ENCODE measurements around the gene IL1RAPL2.

The IL1RAPL2 gene

GRCh38 chrX:105317117-105317516 lies 751.1 kb downstream of the IL1RAPL2 start:
- Histone ChIP-seq H3K79me2 (ENCODE audit: control insufficient read depth, low read length) (no peaks in the 10 kb centered on the region), H3K27me3 (ENCODE audit: control insufficient read depth, low read length) (no peaks in the 10 kb centered on the region), H3K9me3 (ENCODE audit: control insufficient read depth, insufficient read depth, low read length) (no peaks in the 10 kb centered on the region), H3K27ac (ENCODE audit: low read depth, low read length) (no peak overlapping the region), H3K4me3 (ENCODE audit: low read length) (no peak overlapping the region), H3F3A (ENCODE audit: control insufficient read depth, insufficient read depth) (no peaks in the 10 kb centered on the region), H3K4me2 (ENCODE audit: low read length) (no peak overlapping the region), H3K4me1 (ENCODE audit: control insufficient read depth, low read length) (no peaks in the 10 kb centered on the region), H4K20me1 (ENCODE audit: control insufficient read depth, insufficient read depth, low read depth, low read length) (no peaks in the 10 kb centered on the region), H3K9me2 (replicated peaks; ENCODE audit: control insufficient read depth, low read length) (no peaks in the 10 kb centered on the region), H3K36me3 (ENCODE audit: control insufficient read depth, low read length) (no peaks in the 10 kb centered on the region)
- no peak for TF ChIP-seq CTCF (IDR thresholded peaks at IDR 0.05; ENCODE audit: low read depth, low read length, poor library complexity, severe bottlenecking)
- no peak for TF ChIP-seq EZH2phosphoT487 (IDR thresholded peaks at IDR 0.05; ENCODE audit: borderline replicate concordance, low read length)

- TF ChIP-seq CTCF (IDR thresholded peaks at IDR 0.05; ENCODE audit: low read depth, low read length, poor library complexity, severe bottlenecking) = no peak
- no peak for TF ChIP-seq EZH2phosphoT487 (IDR thresholded peaks at IDR 0.05; ENCODE audit: borderline replicate concordance, low read length)
- H3K27me3 ChIP-seq (ENCODE audit: control insufficient read depth, low read length) = no peaks in the 10 kb centered on the region
Observed at GRCh38 chrX:105323928-105324327, 757.9 kb downstream of the IL1RAPL2 start.

GRCh38 chrX:105328773-105329172 lies 762.8 kb downstream of the IL1RAPL2 start:
- H3K36me3 ChIP-seq (ENCODE audit: control insufficient read depth, low read length) = no peaks in the 10 kb centered on the region
- H3F3A ChIP-seq (ENCODE audit: control insufficient read depth, insufficient read depth) = no peaks in the 10 kb centered on the region
- no peak overlapping the region for H3K4me3 ChIP-seq (ENCODE audit: low read length)
- H4K20me1 ChIP-seq (ENCODE audit: control insufficient read depth, insufficient read depth, low read depth, low read length) = no peaks in the 10 kb centered on the region
- H3K4me2 ChIP-seq (ENCODE audit: low read length) = no peak overlapping the region
- H3K27ac ChIP-seq (ENCODE audit: low read depth, low read length) = no peak overlapping the region
- no peaks in the 10 kb centered on the region for H3K4me1 ChIP-seq (ENCODE audit: control insufficient read depth, low read length)
- TF ChIP-seq EZH2phosphoT487 (IDR thresholded peaks at IDR 0.05; ENCODE audit: borderline replicate concordance, low read length) (no peak), CTCF (IDR thresholded peaks at IDR 0.05; ENCODE audit: low read depth, low read length, poor library complexity, severe bottlenecking) (no peak)
- H3K79me2 ChIP-seq (ENCODE audit: control insufficient read depth, low read length) = no peaks in the 10 kb centered on the region
- H3K27me3 ChIP-seq (ENCODE audit: control insufficient read depth, low read length) = no peaks in the 10 kb centered on the region
- H3K9me3 ChIP-seq (ENCODE audit: control insufficient read depth, insufficient read depth, low read length) = no peaks in the 10 kb centered on the region
- H3K9me2 ChIP-seq (replicated peaks; ENCODE audit: control insufficient read depth, low read length) = no peaks in the 10 kb centered on the region

More at GRCh38 chrX:105323928-105324327, 757.9 kb downstream of the IL1RAPL2 start:
- Histone ChIP-seq H3K27ac (ENCODE audit: low read depth, low read length) (no peak overlapping the region), H3K9me3 (ENCODE audit: control insufficient read depth, insufficient read depth, low read length) (no peaks in the 10 kb centered on the region), H3K4me1 (ENCODE audit: control insufficient read depth, low read length) (no peaks in the 10 kb centered on the region), H3K79me2 (ENCODE audit: control insufficient read depth, low read length) (no peaks in the 10 kb centered on the region), H3K9me2 (replicated peaks; ENCODE audit: control insufficient read depth, low read length) (no peaks in the 10 kb centered on the region), H3K4me2 (ENCODE audit: low read length) (no peak overlapping the region), H4K20me1 (ENCODE audit: control insufficient read depth, insufficient read depth, low read depth, low read length) (no peaks in the 10 kb centered on the region), H3K4me3 (ENCODE audit: low read length) (no peak overlapping the region), H3K36me3 (ENCODE audit: control insufficient read depth, low read length) (no peaks in the 10 kb centered on the region), H3F3A (ENCODE audit: control insufficient read depth, insufficient read depth) (no peaks in the 10 kb centered on the region)

- no peaks in the 10 kb centered on the region for H3K27me3 ChIP-seq (ENCODE audit: control insufficient read depth, low read length)
- H3K4me3 ChIP-seq (ENCODE audit: low read length) = no peak overlapping the region
- no peak overlapping the region for H3K27ac ChIP-seq (ENCODE audit: low read depth, low read length)
- no peak for TF ChIP-seq CTCF (IDR thresholded peaks at IDR 0.05; ENCODE audit: low read depth, low read length, poor library complexity, severe bottlenecking)
- TF ChIP-seq EZH2phosphoT487 (IDR thresholded peaks at IDR 0.05; ENCODE audit: borderline replicate concordance, low read length) = no peak
- no peaks in the 10 kb centered on the region for H3K36me3 ChIP-seq (ENCODE audit: control insufficient read depth, low read length)
- no peaks in the 10 kb centered on the region for H3F3A ChIP-seq (ENCODE audit: control insufficient read depth, insufficient read depth)
- H4K20me1 ChIP-seq (ENCODE audit: control insufficient read depth, insufficient read depth, low read depth, low read length) = no peaks in the 10 kb centered on the region
- no peaks in the 10 kb centered on the region for H3K4me1 ChIP-seq (ENCODE audit: control insufficient read depth, low read length)
- no peaks in the 10 kb centered on the region for H3K9me2 ChIP-seq (replicated peaks; ENCODE audit: control insufficient read depth, low read length)
- H3K4me2 ChIP-seq (ENCODE audit: low read length) = no peak overlapping the region
- no peaks in the 10 kb centered on the region for H3K79me2 ChIP-seq (ENCODE audit: control insufficient read depth, low read length)
- H3K9me3 ChIP-seq (ENCODE audit: control insufficient read depth, insufficient read depth, low read length) = no peaks in the 10 kb centered on the region
Observed at GRCh38 chrX:105331244-105331643, 765.2 kb downstream of the IL1RAPL2 start.

Measured in DOHH2 (cell line).